GM12874 (cell line): ENCODE data around the gene PFDN4.
A peak's percentile ranks its signal among the peaks of the same experiment; 100 is the strongest.

Experiments used
- TF ChIP-seq, protein P1 (sequence below): IDR thresholded peaks from 2 replicates; pipeline ENCODE4 v1.5.1; 2011; ENCODE audit warnings: low read depth, mild to moderate bottlenecking, control low read depth, low read length, moderate library complexity; ENCODE audit not compliant: insufficient read depth

PFDN4 gene, protein sequence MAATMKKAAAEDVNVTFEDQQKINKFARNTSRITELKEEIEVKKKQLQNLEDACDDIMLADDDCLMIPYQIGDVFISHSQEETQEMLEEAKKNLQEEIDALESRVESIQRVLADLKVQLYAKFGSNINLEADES

DNA sequence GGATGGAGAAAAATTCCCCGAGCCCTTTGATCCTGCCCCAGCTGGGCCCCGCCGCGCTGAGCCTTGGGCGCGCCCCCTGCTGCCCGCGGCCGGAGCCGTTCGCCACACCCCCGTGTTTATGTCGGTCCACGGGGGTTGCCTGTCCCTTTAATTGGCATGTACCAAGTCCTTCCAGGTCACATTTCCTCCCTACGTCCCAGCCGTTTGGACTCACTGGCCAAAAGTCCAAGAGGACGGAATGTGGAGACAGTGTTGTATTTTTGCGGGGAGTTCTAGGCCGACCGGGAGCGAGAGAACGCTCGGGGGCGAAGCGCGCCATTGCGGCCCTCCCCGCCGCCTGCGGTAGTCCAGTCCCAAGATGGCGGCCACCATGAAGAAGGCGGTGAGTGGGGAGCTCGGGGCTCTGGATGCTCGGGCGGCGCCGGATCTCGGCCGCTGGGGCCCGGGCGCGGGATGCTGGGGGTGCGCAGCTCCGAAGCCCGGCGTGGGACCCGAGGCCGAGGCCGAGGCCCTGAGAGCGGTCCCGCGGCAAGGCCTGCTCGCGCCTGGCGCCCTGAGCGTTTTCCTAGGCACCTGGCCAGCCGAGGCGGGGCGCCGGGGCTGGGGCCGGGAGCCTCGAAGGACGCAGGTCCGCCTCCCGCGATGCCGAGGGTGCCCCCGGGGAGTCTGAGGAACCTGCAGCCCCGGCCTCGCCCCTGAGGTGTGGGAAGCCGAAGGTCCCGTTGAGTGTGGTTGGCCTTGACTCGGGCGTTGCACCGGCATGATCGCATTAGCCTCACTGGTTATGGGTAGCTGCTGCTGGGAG is at the start of gene PFDN4:
Gene PFDN4 (plus strand): TSS at position 345 of the 805 bp plus-strand sequence. CDS start 14 bp downstream, at position 359.
- TF ChIP-seq, protein P1, sequence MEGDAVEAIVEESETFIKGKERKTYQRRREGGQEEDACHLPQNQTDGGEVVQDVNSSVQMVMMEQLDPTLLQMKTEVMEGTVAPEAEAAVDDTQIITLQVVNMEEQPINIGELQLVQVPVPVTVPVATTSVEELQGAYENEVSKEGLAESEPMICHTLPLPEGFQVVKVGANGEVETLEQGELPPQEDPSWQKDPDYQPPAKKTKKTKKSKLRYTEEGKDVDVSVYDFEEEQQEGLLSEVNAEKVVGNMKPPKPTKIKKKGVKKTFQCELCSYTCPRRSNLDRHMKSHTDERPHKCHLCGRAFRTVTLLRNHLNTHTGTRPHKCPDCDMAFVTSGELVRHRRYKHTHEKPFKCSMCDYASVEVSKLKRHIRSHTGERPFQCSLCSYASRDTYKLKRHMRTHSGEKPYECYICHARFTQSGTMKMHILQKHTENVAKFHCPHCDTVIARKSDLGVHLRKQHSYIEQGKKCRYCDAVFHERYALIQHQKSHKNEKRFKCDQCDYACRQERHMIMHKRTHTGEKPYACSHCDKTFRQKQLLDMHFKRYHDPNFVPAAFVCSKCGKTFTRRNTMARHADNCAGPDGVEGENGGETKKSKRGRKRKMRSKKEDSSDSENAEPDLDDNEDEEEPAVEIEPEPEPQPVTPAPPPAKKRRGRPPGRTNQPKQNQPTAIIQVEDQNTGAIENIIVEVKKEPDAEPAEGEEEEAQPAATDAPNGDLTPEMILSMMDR = peak; percentile 90

DNA sequence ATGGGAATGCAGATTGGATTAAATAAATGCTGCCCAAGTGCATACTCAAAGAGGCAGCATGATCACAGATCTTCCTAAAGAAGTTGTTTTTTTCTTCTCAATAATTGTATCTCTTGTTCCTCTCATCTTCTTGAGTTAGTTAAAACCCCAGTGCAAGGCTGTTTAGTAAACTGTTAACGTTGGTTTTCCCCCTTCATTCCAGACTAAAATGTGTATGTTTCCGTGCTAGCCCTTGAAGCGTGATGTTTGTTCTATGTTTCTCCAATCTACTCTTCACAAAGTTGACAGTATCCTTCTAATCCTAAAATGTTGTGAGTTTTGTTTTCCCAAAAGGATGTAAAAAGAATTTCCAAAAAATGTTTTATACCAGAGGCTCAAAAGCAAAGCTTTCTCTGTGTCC is 49.7 kb upstream of the PFDN4 start:
- TF ChIP-seq, protein P1 = no peak

DNA sequence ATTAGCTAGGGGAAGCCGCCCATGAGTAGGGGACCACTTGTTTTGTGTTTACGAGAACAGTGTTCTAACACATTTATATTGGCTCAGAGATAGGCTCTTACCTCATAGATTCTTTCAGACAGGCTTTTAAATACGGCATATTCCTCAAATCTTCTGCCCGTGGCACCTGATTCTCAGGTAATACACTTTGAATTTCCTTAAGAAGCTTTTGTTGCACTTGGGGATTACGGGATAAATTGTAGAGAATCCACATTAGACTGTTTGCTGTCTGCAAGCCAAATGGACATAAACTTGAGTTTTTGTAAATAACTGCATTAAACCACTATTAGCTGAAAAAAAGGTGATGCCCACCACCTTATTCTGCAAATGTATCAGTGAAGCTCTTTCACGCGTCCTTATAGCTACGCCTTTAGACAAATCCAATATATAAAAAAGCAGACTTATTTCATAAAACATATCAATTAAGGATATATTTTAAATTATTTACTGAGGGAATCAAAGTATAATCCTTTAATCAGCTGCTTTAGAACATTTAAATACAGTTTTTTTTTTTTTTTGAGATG is 49.0 kb upstream of the PFDN4 start:
- TF ChIP-seq, protein P1 = no peak

DNA sequence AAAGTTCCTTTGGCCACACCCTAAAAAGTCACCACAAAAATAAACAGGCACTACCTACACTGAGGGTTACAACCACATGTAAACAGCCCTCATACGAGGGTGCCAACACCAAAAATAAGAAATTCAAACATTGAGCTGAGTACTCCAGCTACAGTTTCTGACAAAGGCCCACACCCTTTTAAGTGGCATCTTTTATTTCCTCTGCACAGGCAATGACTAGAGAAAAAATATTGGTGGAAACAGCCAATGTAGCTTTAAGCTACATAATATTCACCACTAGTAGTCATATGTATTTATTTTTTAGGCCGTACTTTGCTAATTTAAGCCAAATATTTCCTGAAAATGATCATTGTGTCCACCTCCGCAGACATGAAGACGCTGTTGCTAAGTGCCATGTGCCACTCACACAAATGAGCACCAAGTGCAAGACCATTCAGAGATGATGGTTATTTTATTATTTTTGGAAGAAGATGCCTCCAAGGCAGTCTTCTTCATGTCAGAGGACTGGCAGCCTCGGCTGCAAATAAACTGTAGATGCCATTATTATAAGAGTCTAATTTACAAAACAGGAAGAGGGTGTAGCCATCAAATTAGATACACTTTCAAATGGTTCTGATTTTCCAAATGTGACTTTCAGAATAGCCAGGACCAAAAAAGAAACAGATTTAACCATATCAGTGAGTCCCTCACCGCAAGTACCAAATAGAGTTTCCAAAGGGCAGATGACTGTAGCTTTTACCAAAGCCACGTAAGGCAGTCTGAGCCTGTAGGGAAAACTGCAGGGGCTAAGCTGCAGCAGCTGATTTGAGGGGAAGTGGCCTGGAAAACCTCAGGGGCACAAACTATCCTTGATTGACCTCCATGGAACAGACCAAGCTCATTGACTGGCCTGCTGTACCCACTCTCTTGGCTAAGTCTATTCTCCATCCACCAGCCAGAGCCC is 47.6 kb upstream of the PFDN4 start:
- TF ChIP-seq, protein P1 = no peak

DNA sequence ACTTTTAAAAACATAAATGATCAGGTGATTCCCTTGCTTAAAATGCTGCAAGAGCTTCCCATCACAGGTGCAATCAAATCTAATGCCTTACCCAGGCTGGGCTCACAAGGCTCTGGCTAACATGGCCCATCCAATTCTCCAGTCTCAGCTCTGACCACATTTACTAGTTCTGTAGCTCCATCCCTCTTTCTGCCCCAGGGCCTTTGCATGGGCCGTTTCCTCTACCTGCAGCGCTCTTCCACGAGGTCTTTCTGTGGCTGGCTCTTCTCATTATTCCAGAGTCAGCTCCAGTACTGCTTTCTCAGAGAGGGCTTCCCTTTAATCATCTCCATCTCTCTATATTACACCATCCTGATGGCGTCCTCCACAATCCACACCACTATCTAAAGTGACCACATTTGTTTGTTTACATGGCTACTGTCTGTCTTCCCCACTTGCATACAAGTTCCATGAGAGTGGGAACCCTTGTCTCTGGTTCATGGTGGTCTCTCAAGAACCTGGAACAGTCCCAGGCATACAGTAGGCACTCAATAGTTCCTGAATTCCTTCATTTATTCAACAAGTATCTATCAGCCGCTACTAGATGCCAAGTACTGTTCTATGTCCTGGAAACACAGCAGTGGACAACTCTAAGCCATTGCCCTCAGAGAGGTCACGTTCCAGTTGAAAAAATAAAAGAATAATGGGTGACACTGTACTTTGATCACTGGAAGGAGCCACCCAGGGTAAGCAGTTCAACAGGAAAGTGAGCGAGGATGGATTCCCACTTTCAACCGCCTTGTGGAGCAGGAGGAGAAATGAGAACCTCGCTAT is 46.7 kb upstream of the PFDN4 start:
- TF ChIP-seq, protein P1 = no peak

DNA sequence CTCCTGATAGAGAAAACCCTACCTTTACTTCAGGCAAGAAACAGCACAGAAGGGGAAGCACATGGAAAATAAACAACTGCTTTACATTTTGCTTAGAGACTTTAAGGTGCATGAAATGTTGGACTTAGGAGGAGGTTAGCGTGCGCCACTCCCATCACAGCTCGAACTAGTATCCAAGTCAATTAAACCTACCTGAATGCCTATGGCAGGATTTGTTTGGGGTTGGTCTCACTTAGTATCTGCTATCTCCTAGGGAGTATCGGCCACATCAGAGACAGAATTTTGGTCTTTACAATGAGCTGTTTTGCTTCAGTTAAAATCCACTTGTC is 46.1 kb upstream of the PFDN4 start:
- TF ChIP-seq, protein P1 = no peak
